Gastroesophageal sphincter (tissue), 3 donors: ENCODE measurements around the gene CACNA1C.

Experiments used
- CTCF ChIP-seq, 4 experiments: fragments of 200-600 bp in 2 of 4; fragments of 450-650 bp in 2 of 4; sonication (generic) in 1 of 4; IDR thresholded peaks; one replicate each; pipeline ENCODE4 v1.5.1; 2017 to 2019; ENCODE audit warnings: antibody characterized with exemption in 4 of 4, mild to moderate bottlenecking in 2 of 4, moderate library complexity in 2 of 4
- EP300 ChIP-seq: sonication (generic); formaldehyde crosslinking; IDR thresholded peaks from one replicate; pipeline ENCODE4 v1.6.1; 2017; ENCODE audit warnings: antibody characterized with exemption, mild to moderate bottlenecking
- POLR2A ChIP-seq, 2 donors: fragments of 450-650 bp; IDR thresholded peaks; one replicate each; pipeline ENCODE4 v1.6.1; 2017; ENCODE audit warnings: antibody characterized with exemption in 2 of 2, mild to moderate bottlenecking in 2 of 2, moderate library complexity in 1 of 2

DNA sequence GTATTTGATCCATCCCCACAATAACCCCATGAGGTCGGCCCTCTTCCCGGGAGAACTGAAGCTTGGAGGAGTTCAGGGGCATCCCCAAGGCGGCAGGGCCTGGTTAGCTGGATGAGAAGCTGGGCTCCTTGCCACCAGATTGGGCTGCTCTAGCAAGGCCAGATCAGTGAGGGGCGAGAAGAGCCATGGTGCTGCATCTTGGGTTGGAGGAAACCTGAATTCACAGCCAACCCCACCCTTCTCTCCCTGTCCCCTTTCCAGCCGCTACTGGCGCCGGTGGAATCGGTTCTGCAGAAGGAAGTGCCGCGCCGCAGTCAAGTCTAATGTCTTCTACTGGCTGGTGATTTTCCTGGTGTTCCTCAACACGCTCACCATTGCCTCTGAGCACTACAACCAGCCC, 513.4 kb downstream of the CACNA1C start:
- TF ChIP-seq POLR2A (IDR thresholded peaks at IDR 0.05) (no peak), CTCF (IDR thresholded peaks at IDR 0.05) (no peak), EP300 (no peak)
